HG03060 (cell line): ENCODE data around the gene CLDN5.

Experiments
- ATAC-seq: cut with Tn5 transposase; IDR thresholded peaks from one replicate; pipeline ENCODE4 v1.9.1; 2021; ENCODE audit warnings: low read depth, moderate number of reproducible peaks; ENCODE audit not compliant: unreplicated experiment

Gene CLDN5

GRCh38 chr22:19523240-19524169 is 705 bp downstream of the CLDN5 start:
- no peak for ATAC-seq

GRCh38 chr22:19522881-19523239 is 1.4 kb downstream of the CLDN5 start:
- ATAC-seq, result no peak

DNA sequence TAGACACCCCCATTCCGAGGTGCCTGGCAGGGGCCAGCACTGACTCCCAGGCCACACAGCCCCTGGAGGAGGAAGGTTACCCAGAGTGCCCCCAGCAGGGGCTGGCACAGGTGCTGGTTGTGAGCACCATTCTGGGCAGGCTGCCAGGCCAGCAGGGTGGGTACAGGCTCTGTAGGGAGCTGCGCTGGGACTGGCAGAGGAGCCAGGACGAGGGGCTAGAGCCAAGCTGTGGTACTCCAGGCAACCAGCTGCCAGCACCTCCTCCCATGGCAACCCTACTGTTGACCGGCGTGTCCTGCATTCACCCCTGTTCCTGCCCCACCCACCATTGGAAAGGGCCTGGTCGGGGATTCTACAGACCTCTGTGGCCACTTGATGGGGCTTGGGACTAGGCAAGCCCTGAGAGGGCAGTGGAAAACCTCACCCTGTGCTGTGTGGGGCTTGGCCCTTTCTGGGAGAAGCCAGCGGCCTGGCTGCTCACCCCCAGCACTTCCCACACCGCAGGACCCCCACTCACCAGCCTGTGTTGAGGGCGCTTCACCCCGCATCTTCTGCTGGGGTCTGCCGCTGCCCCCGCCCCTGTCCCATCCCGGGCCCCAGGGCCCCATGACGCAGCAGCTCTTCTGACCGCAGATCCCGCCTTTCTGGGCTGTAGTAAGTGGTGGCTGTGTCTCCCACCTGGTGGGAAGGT is 1.9 kb downstream of the CLDN5 start:
- ATAC-seq, result no peak

DNA sequence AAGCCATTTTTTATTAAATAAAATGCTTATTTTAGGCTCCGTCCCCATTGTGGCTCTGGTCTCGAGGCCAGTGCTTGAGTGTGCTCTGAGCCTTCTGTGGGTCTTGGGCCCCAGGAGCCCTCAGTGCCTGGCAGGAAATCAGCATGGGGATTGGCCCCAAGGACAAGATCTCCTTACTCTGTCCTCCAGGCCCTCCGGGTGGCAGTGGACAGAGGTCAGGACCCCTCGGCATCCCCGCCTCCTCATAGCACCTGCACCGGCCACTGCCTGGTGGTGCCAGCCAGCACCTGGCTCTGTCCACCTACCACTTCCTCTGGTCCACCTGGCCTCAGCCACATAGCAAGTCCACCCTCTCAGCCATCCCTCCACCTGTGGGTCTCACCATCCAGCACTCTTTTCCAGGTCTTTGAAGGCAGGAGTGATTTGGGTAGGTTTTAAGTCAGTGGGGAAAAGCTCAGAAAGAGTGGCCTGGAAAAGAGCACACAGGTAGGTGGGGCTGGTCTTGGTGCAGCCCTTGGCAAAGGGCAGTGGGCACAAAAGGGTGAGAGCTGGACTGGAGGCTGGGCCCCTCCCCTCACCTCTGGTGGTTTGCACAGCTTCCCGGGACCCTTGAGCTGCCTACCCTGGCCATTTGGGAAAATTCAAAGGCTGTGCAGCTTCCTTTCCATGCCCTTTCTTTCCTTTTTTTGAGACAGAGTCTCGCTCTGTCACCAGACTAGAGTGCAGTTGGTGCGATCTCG is 3.5 kb downstream of the CLDN5 start:
- no peak for ATAC-seq

DNA sequence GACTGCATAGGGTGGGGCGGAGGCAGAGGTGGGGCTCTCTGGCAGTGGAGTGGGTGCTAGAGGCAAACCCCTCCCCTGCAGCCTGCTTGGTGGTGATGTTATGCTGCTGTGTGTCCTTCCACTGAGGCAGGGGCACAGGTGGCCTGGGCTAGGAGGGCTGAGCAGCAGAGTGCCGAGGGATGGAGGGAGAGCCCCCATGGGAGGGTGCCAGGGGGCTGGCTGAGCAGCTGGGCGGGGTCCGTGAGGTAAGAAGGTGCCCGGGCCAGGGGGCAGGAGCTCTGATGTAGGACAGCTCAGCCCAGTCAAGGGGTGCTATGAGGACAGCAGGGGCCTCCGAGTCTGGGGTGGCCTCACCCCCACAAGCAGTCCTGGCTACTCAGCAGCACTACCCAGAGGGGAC is 4.2 kb downstream of the CLDN5 start:
- no peak for ATAC-seq

GRCh38 chr22:19519041-19519926 is 4.9 kb downstream of the CLDN5 start:
- no peak for ATAC-seq

DNA sequence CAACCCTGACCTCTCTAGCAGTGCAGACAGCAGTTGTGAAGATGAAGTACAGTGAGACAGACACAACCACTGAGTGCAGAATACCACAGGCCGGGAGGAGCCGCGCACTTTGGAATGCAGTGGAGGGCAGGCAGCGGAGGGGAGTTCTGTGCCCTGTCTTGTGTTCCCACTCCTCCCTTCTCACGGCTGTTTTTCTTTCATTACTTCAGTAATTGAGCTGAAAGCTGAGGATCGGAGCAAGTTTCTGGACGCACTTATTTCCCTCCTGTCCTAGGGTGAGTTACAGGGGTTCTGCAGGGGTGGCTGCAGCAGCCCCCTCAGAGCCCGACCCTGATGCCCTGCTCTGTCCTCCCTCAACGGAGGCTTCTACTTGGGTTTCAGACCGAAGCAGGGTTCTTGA is 5.6 kb downstream of the CLDN5 start:
- no peak for ATAC-seq

GRCh38 chr22:19517919-19518611 is 6.1 kb downstream of the CLDN5 start:
- no peak for ATAC-seq

DNA sequence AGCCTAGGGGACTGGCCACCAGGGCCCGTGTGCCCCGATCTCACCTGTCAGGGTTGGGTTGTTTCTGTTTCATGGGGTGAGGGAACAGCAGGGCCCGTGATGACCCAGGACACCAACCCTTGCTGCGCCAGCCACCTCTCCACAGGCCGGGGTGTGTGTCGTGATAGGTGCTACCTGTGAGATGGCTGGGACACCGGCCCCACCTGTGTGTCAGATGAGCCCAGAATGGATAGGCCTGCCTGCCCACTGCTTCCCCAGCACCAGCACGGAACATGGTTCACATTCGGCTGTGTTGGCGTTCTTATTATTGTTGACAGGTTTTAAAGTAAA is 7.1 kb downstream of the CLDN5 start:
- no peak for ATAC-seq

DNA sequence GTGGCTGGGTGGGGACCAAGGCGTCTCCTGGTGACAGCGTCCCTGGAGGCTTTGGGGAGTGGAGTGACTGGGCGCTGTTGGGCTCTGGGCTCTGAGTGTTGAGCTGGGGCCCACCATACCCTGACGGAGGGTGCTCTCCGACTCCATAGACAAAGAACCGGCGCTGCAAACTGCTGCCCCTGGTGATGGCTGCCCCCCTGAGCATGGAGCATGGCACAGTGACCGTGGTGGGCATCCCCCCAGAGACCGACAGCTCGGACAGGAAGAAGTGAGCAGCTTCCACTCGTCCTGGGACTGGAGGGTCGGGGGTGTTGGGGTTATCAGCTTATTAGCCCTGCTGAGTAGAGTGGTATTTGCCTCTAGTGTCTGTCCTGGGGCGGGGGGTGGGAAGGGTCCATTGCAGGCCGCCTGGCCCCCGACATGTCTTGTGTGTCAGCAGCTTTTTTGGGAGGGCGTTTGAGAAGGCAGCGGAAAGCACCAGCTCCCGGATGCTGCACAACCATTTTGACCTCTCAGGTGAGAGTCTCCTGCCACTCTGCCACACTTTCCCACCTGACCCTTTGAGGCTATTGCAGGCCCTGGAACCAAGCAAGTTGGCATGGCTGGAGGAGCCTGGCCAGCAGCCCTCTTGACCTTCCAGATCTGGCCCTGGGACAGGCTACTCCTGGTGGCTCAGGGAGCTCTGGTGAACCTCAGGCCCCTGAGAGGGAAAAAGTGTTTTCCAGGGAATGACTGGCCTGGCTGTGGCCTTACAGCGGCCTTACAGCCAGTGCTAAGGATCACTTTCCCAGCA is 7.6 kb downstream of the CLDN5 start:
- ATAC-seq, result no peak

GRCh38 chr22:19515654-19516377 is 8.4 kb downstream of the CLDN5 start:
- ATAC-seq, result no peak

- ATAC-seq, result no peak
Measured at GRCh38 chr22:19514831-19515565, 9.2 kb downstream of the CLDN5 start.

GRCh38 chr22:19513823-19514222 is 10.4 kb downstream of the CLDN5 start:
- no peak for ATAC-seq

DNA sequence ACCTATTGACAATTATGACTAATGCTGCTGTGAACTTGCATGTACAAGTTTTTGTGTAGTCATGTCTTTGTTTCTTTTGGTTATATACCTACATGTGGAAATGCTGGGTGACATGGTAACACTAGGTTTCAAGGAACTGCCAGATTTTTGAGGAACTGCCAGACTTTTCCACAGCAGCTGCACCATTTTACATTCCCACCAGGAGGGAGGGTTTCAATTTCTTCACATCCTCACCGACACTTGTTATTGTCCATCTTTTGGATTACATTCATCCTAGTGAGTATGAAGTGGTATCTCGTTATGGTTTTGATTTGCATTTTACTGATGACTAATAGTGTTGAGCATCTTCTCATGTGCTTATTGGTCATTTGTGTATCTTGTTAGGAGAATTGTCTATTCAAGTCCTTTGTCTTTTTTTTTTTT is 13.3 kb downstream of the CLDN5 start:
- ATAC-seq, result no peak

GRCh38 chr22:19509923-19510322 is 14.3 kb downstream of the CLDN5 start:
- ATAC-seq, result no peak

DNA sequence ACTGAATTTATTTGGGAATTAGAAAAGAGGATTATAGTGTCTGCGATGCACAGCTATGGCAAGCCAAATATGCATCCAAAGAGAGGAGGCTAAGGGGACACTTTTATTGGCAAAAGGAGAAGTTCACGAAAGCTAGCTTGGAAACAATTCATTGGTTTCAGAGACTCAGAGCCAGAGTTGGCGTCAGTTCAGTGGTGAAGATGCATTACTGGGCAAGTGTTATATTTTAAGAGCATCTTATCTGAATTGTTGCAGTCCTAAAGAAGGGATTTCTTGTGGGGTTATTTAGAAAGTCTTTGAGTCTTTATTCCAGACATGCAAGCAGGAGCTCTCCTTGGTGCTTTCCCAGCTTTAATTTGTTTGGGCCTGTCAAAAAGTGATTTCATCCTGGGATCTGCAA is 15.0 kb downstream of the CLDN5 start:
- ATAC-seq, result no peak

DNA sequence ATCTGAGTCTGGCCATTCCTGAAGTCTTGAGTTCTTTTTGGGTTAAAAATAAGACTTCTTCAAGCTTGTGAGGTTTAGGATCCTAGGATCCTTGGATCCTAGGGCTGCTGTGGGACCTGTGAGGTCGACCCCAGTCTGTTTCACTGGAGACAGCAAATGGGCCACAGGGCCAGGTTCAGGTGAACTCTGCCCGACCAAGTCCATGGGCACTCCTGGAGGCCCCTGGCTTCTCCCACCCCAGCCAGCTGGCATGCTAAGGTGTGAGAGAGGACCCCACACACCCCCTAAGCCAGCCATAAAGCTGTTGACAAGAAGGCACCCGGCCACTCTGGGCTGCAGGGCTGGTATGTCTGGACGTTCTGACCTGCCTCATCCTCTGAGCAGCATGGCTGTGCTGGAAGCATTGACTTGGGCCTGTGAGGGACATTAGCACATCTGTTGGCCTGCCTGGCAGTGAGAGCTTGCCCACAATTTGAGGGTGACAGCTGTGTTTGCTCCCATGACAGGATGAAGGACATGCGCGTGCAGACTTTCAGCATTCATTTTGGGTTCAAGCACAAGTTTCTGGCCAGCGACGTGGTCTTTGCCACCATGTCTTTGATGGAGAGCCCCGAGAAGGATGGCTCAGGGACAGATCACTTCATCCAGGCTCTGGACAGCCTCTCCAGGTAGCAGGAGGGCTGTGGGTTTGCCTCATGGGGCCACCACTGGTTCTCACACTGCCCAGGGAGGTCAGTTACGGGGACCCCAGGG is 16.0 kb downstream of the CLDN5 start:
- no peak for ATAC-seq
